ENCODE measurements around the gene GRIN1. TPM values are rescaled to one million over a fixed set of nuclear protein-coding genes. Genes with fewer than 3 reads are reported as not detected.

GRIN1 gene
- total and polyA plus RNA-seq, 2 donors (not counting 3 experiments of a cell fraction or from before 2014, with no cell fraction given), result not detected

DNA sequence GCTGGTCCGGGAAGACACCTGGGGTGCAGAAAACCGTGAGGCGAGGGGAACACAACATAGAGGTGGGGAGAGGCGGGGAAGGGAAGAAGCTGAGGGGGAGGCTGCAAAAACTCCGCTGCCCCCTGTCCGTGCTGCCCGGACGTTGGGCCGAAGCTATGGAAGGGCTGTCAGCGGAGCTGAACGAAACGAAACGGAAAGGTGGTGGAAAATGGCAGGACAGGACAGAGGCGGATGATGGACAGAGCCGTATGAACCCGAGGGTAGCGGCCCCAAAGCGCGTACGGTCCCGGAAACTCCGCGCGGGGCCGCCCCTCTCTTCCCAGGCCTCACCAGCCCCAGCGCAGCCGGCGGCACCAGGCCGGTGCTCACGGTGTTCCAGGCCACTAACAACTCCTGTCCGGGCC is 49.1 kb downstream of the GRIN1 start:
- Histone ChIP-seq H3K79me2 (ENCODE audit: control insufficient read depth, insufficient read depth, low read length) (peaks cover 33% of the 10 kb centered on the region), H2AFZ (ENCODE audit: low read depth, low read length) (peak overlapping the region; percentile 73), H3K4me2 (ENCODE audit: insufficient read depth, low read length) (peak overlapping the region; percentile 62), H3K4me3 (replicated peaks in 1 of 3; ENCODE audit: insufficient read depth in 1 of 3, low read depth in 1 of 3, low read length in 3 of 3) (peak overlapping the region; percentile 57 to 86 (median 64)), H3K9me3 (replicated peaks; ENCODE audit: control insufficient read depth, insufficient read depth, low read length) (no peaks in the 10 kb centered on the region), H3K9ac (replicated peaks; ENCODE audit: extremely low read depth, insufficient read depth, low read length) (peak overlapping the region; percentile 61), H3K27me3 (ENCODE audit: control insufficient read depth in 2 of 2, insufficient read depth in 2 of 2, low read length in 2 of 2) (no peaks in the 10 kb centered on the region), H4K20me1 (replicated peaks; ENCODE audit: control insufficient read depth, extremely low read depth, insufficient read depth, low read length) (no peaks in the 10 kb centered on the region), H3K27ac (ENCODE audit: insufficient read depth, low read depth, low read length) (no peak overlapping the region), H3K4me1 (ENCODE audit: control insufficient read depth, extremely low read depth, insufficient read depth, low read length) (peaks cover 17% of the 10 kb centered on the region), H3K9me1 (replicated peaks; ENCODE audit: control insufficient read depth, extremely low read depth, insufficient read depth, low read length) (no peaks in the 10 kb centered on the region), H3K36me3 (ENCODE audit: control insufficient read depth in 2 of 2, extremely low read depth in 1 of 2, insufficient read depth in 2 of 2, low read length in 2 of 2) (peaks cover 0 to 37% of the 10 kb centered on the region in 2 experiments)
- CTCF ChIA-PET, result interaction anchor here (0.9 to 3.1 kb wide), 8 partner anchors 11 to 159 kb away, joined by 3 to 30 read pairs (median 4); partner anchors contain the start of gene RNF224
- DNase-seq (ENCODE audit: low read depth, low spot score), result no peak
- POLR2A ChIA-PET, result interaction anchor here (1.3 kb wide), 1 partner anchor 52 kb away, joined by 7 read pairs; no protein-coding TSS in a partner anchor
- intact Hi-C loops (cut with micrococcal nuclease), result loop anchor here (2.0 kb wide), 1 partner anchor 17 kb away; the partner anchor contains the start of genes NDOR1 and TMEM203
- dilution Hi-C loops (cut with MboI; ENCODE audit: extremely low pct_ligation_motif_present, low sequenced_read_pairs), result no loop called here
- TF ChIP-seq JUN (IDR thresholded peaks at IDR 0.05; ENCODE audit: borderline replicate concordance, insufficient read depth, insufficient read length, low read depth), result no peak
- TF ChIP-seq POLR2A (IDR thresholded peaks at IDR 0.05; ENCODE audit: low read depth, low read length), result no peak
- no peak for TF ChIP-seq FOS (IDR thresholded peaks at IDR 0.05; ENCODE audit: borderline replicate concordance, insufficient read depth, low read length)
- TF ChIP-seq GATA2 (IDR thresholded peaks at IDR 0.05; ENCODE audit: insufficient read depth, insufficient read length, low read depth, low read length), result no peak
- TF ChIP-seq MYC (IDR thresholded peaks at IDR 0.05; ENCODE audit: low read depth, low read length), result no peak
- TF ChIP-seq EZH2 (IDR thresholded peaks at IDR 0.05; ENCODE audit: borderline replicate concordance, low read depth, low read length, severe bottlenecking), result no peak
- no peak for TF ChIP-seq POLR2AphosphoS5 (IDR thresholded peaks at IDR 0.05; ENCODE audit: insufficient read depth, low read depth, low read length)
- TF ChIP-seq, protein P1, sequence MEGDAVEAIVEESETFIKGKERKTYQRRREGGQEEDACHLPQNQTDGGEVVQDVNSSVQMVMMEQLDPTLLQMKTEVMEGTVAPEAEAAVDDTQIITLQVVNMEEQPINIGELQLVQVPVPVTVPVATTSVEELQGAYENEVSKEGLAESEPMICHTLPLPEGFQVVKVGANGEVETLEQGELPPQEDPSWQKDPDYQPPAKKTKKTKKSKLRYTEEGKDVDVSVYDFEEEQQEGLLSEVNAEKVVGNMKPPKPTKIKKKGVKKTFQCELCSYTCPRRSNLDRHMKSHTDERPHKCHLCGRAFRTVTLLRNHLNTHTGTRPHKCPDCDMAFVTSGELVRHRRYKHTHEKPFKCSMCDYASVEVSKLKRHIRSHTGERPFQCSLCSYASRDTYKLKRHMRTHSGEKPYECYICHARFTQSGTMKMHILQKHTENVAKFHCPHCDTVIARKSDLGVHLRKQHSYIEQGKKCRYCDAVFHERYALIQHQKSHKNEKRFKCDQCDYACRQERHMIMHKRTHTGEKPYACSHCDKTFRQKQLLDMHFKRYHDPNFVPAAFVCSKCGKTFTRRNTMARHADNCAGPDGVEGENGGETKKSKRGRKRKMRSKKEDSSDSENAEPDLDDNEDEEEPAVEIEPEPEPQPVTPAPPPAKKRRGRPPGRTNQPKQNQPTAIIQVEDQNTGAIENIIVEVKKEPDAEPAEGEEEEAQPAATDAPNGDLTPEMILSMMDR (IDR thresholded peaks at IDR 0.05; ENCODE audit: extremely low read depth in 1 of 2, insufficient read depth in 1 of 2, low read depth in 1 of 2, low read length in 2 of 2), result no peak
- TF ChIP-seq, protein P2, sequence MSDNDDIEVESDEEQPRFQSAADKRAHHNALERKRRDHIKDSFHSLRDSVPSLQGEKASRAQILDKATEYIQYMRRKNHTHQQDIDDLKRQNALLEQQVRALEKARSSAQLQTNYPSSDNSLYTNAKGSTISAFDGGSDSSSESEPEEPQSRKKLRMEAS (IDR thresholded peaks at IDR 0.05; ENCODE audit: insufficient read depth, insufficient read length), result no peak
- TSS peak; percentile 66 for BruUV-seq (replicated peaks)
- FAIRE-seq, result no peak
